Posterior cingulate gyrus (tissue), 11 donors: ENCODE measurements around the gene HSPB8.

ENCODE experiments used
- DNase-seq, 10 donors: peaks; one replicate each; pipeline versions ENCODE4 v3.0.0 to v3.0.0-alpha.2; 2020 to 2021; ENCODE audit warnings: mixed read lengths in 3 of 10
- intact Hi-C: fragments of 100-400 bp; cut with DNase I; formaldehyde crosslinking; loops from one replicate; pipeline ENCODE4 v1.15.1; 2023

HSPB8 gene, protein sequence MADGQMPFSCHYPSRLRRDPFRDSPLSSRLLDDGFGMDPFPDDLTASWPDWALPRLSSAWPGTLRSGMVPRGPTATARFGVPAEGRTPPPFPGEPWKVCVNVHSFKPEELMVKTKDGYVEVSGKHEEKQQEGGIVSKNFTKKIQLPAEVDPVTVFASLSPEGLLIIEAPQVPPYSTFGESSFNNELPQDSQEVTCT

GRCh38 chr12:119178544-119179334, at the start of gene HSPB8:
HSPB8 (plus strand) TSS chr12:119178931; CDS start chr12:119179313, 382 bp downstream.
- peak; percentile 28 to 93 (median 67) for DNase-seq
- intact Hi-C loops, result no loop called here

DNA sequence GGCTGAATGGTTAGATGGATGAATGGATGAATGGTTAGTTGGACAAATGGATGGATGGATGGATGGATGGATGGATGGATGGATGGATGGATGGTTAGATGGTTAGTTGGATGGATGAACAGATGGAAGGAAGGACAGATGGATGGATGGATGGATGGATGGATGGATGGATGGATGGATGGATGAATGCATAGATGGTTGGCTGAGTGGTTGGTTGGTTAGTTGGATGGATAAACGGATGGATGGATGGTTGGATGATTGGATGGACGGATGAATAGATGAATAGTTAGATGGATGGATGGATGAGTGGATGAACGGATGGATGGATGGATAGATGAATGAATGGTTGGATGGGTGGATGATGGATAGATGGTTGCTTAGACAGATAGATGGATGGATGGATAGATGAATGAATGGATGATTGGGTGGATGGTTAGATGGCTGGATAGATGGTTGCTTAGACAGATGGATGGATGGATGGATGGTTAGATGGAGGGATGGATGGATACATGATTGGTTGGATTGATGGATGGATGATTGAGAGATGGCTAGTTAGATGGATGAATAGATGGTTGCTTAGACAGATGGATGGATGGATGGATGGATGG, 48.8 kb upstream of the HSPB8 start:
- intact Hi-C loops, result no loop called here
- DNase-seq, result no peak

- intact Hi-C loops, result no loop called here
These were observed 48.2 kb upstream of the HSPB8 start for GRCh38 chr12:119130523-119130922.

GRCh38 chr12:119134284-119135072, 44.3 kb upstream of the HSPB8 start:
- DNase-seq, result no peak
- intact Hi-C loops, result no loop called here

More at GRCh38 chr12:119130523-119130922, 48.2 kb upstream of the HSPB8 start:
- DNase-seq, result no peak

DNA sequence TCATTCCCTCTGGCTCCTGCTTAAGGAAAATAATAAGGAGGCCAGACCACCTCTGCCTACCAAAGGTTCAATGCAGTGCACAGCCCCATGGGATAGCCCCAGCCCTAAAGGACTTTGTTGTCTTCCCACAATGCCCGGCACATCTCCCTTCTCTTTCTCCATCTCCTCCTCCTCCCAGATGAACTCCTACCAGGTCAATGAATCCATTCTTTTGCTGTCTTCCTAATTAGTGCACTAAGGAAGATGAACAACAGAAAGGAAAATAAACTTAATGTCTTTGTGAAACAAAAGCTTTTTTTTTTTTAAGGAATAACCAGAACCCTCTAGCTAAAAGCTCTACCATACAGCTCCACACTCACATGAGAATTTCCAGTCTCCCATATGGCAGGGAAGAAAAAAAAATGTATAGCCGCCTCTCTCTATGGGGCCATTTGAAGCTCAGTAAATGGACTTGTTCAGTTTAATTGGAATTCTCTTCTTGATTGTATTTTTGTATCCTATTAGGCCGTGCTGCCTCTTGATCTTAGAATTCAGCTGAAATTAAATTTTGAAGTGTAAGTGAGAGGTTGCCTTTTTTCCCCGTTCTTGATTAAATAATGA, 41.8 kb upstream of the HSPB8 start:
- intact Hi-C loops, result no loop called here
- DNase-seq, result no peak

GRCh38 chr12:119139448-119139847, 39.3 kb upstream of the HSPB8 start:
- intact Hi-C loops, result no loop called here
- DNase-seq, result no peak

- intact Hi-C loops, result no loop called here
- peak in 2 of 10 donors; percentile 62 to 71 for DNase-seq
These were observed 33.4 kb upstream of the HSPB8 start for GRCh38 chr12:119145367-119145766.

DNA sequence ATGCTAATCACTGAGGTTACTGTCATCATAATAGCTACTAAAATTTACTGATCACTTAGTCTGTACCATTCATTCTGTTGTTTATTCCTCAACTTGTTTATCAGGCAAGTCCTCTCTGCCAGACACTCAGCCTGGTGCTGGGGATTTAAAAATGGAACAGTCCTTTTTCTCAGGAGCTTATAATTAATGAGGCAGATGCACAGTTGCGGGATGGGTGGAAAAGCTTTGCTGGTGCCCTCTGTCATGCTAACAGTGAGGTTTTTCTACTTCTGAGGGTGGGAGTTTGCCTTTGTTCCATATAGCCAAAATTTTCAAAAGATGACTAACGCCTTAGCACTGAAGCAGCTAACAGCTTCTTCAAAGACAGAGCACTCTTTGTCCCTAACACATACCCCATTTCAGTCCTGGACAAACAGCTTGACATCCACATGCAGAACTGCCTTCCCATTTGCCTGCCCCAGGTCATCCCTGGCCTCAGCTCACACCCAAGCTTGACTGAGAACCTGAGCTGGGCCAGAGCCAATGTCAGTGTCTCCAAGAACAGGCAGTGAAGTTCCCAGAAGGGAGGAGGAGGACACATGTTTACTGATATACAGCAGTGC, 30.8 kb upstream of the HSPB8 start:
- intact Hi-C loops, result no loop called here
- DNase-seq, result peak in 2 of 10 donors; percentile 33 to 72

- intact Hi-C loops, result no loop called here
- DNase-seq, result no peak
These were observed 29.5 kb upstream of the HSPB8 start for GRCh38 chr12:119149270-119149669.

DNA sequence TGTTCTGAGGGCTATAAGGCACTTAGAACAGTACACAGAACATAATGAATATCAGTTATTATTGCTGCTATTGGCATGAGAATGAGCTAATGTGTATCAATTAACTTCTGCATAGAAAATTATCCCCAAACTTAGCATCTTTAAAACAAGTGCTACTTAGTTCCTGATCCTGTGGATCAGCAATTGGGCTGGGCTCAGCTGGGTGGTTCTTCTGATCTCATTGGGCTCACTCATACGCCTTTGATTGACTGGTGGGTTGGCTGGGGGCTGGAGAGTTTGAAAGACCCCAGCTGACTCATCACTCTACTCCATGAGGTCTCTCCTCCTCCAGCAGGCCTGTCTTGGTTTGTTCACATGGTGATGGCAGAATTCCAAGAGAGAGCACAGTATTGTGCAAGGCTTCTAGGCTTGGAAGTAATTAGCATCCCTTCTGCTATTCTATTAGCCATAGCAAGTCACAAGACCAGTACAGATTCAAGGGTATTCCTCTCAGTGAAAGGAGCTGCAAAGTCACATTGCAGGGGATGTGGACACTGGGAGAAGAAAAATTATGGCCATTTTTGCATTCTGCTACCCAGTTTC, 27.2 kb upstream of the HSPB8 start:
- intact Hi-C loops, result no loop called here
- DNase-seq, result no peak

DNA sequence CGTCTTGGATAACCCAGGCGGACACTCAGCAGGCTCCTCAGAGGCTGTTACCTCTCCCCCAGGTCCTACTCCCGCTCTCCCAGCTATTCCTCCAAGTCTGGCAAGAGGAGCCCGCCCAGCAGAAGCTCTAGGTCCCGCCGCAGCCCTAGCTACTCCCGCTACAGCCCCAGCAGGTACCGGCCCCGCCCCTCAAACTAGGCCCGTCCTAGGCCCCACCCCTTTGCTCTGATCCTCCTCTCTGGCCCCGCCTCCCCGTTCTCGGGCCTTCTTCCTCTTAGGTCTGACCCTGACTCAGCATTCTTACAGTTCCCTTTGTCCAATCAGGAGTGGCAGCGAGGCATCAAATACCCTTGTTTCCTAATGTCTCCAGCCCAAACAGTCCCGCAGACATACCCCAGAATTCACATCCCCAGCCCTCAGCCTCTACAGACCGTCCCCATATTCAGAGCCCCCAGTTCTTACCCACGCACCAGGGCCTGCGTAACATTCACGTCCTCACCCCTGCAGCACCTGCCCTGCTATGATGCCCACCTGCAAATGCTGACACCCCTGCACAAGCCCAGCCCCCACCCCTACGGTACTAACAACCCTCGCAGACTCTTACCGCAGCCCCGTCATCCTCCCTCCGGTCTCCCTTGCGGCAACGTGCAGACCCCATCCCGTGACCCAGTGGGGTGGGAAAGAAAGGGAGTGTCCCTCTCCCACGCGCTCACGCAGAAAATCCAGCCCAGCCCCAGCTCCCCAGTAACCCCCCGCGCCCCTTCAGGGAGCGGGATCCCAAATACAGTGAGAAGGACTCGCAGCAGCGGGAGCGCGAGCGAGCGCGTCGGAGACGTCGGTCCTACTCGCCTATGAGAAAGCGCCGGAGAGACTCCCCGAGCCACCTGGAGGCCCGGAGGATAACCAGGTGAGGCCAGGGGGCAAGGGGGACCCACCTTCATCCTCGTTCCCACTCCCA, 25.0 kb upstream of the HSPB8 start:
- peak in 2 of 10 donors; percentile 24 to 31 for DNase-seq
- intact Hi-C loops, result no loop called here

- intact Hi-C loops, result no loop called here
- no peak for DNase-seq
These were observed 24.3 kb upstream of the HSPB8 start for GRCh38 chr12:119154435-119154818.

DNA sequence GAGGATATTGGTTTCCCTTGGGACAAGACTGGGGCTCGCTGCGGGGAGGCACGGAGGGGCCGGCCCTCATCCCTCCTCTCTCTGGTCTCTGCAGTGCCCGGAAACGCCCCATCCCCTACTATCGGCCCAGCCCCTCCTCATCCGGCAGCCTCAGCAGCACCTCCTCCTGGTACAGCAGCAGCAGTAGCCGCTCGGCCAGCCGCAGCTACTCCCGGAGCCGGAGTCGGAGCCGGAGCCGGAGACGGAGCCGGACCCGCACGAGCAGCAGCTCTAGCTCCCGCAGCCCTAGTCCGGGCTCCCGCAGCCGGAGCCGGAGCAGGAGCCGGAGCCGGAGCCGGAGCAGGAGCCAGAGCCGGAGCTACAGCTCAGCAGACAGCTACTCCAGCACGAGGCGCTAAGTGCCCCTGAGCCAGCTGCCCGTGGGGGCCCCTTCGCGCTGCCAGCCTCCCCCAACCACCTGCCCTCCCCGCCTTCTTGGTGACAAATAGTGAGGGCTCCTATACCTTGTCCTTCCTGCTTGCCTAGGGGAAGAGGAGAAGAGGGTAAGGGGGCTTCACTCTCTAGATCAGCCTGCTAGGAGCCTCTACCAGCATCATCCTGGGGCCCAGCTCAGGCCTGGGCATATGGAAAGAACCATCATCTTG, 22.2 kb upstream of the HSPB8 start:
- peak in 2 of 10 donors; percentile 77 to 89 for DNase-seq
- intact Hi-C loops, result no loop called here

DNA sequence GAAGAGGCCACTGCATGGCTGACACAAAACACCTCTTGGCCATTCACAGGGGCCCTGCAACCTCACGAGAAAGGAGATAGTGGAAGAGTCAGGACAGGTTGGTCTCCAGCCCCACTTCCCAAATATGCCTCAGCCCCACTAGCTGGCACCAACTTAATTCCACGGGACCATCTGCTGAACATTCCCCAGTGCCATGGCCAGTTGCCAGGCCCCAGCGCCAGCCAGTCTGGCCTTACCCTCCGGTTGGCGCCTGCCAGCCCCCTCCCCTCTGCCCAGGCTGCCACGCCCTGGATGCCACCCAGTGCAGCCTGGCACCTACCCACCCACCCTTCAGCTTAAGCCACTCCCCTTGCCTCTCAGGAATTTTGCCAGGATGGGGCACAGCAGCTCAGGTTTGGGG, 21.2 kb upstream of the HSPB8 start:
- intact Hi-C loops, result no loop called here
- peak in 2 of 10 donors; percentile 83 to 87 for DNase-seq

- intact Hi-C loops, result no loop called here
These were observed 20.8 kb upstream of the HSPB8 start for GRCh38 chr12:119157978-119158377.

GRCh38 chr12:119158402-119158801, 20.3 kb upstream of the HSPB8 start:
- no peak for DNase-seq
- intact Hi-C loops, result no loop called here

More at GRCh38 chr12:119157978-119158377, 20.8 kb upstream of the HSPB8 start:
- DNase-seq, result peak in 5 of 10 donors; percentile 57 to 88 (median 84)

- intact Hi-C loops, result no loop called here
These were observed 18.9 kb upstream of the HSPB8 start for GRCh38 chr12:119159844-119160243.

DNA sequence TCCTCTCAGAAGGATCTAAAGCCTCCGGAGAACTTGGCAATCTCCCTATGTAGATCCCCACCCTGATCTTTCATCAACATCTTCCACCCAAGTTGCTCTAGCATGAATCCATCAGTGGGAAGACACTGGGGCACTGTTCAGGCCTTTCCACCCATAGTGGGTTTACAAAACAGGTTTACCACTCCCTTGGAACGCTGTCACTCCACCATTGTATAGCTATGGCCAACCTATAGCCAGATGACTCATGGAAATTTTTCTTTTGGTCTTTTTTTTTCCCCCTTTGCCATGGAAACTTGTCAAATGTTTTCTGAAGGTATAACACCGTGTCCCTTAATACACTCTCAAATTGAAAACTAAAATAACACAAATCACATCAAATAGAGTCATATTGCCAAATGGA, 10.8 kb upstream of the HSPB8 start:
- DNase-seq, result no peak
- intact Hi-C loops, result no loop called here

More at GRCh38 chr12:119159844-119160243, 18.9 kb upstream of the HSPB8 start:
- no peak for DNase-seq
